K562 (cell line): ENCODE measurements around the gene PRDM10. TPM values are rescaled to one million over a fixed set of nuclear protein-coding genes. Genes with fewer than 3 reads are reported as not detected.
A peak's percentile ranks its signal among the peaks of the same experiment; 100 is the strongest.

Experiments used
- ARID1B ChIP-seq: fragments of 450-650 bp; IDR thresholded peaks from 2 replicates; pipeline ENCODE4 v1.6.1; 2016; ENCODE audit warnings: antibody characterized with exemption, mild to moderate bottlenecking, inconsistent platforms
- CBFA2T3 ChIP-seq: fragments of 450-650 bp; IDR thresholded peaks from 2 replicates; pipeline ENCODE4 v1.6.1; 2017
- COPS2 ChIP-seq: fragments of 450-650 bp; conservative IDR thresholded peaks from 2 replicates; pipeline ENCODE4 v1.6.1; 2016; ENCODE audit warnings: mild to moderate bottlenecking, moderate library complexity
- DPF2 ChIP-seq: fragments of 450-650 bp; IDR thresholded peaks from 2 replicates; pipeline ENCODE4 v1.6.1; 2016
- FOXK2 ChIP-seq, 2 experiments: fragments of 450-650 bp; IDR thresholded peaks in 1 of 2; conservative IDR thresholded peaks in 1 of 2; 2 replicates each; pipeline ENCODE4 v1.6.1; 2016; ENCODE audit warnings: low read depth in 2 of 2, mild to moderate bottlenecking in 1 of 2
- GABPB1 ChIP-seq: sonication (generic); formaldehyde crosslinking; IDR thresholded peaks from 2 replicates; pipeline ENCODE4 v1.8.0; 2022; ENCODE audit warnings: mild to moderate bottlenecking, missing genetic modification reagents
- GABPB2 ChIP-seq: fragments of 250-450 bp; sonication (Bioruptor Pico); conservative IDR thresholded peaks from 2 replicates; pipeline ENCODE4 v1.5.1; 2021; ENCODE audit warnings: mild to moderate bottlenecking
- HBP1 ChIP-seq: fragments of 450-650 bp; formaldehyde crosslinking; IDR thresholded peaks from 2 replicates; pipeline ENCODE4 v1.4.0; 2022; ENCODE audit warnings: missing genetic modification characterization
- MCM2 ChIP-seq: fragments of 450-650 bp; IDR thresholded peaks from 2 replicates; pipeline ENCODE4 v1.6.1; 2017; ENCODE audit warnings: low read depth, mild to moderate bottlenecking
- NFYB ChIP-seq: IDR thresholded peaks from 2 replicates; pipeline ENCODE4 v1.6.1; 2011; ENCODE audit warnings: mild to moderate bottlenecking, moderate library complexity; ENCODE audit not compliant: insufficient read length; ENCODE audit errors: extremely low read depth
- PHB ChIP-seq: fragments of 250-450 bp; sonication (Bioruptor Pico); IDR thresholded peaks from 2 replicates; pipeline ENCODE4 v1.5.0; 2021
- RBM15 ChIP-seq: fragments of 200-400 bp; formaldehyde crosslinking; IDR thresholded peaks from 2 replicates; pipeline ENCODE4 v1.6.1; 2018; ENCODE audit warnings: mild to moderate bottlenecking, low read length, moderate library complexity; ENCODE audit not compliant: insufficient read depth
- RBM17 ChIP-seq: fragments of 200-400 bp; formaldehyde crosslinking; IDR thresholded peaks from 2 replicates; pipeline ENCODE4 v1.6.1; 2017; ENCODE audit warnings: low read depth, mild to moderate bottlenecking, low read length, borderline replicate concordance
- SMARCE1 ChIP-seq: fragments of 450-650 bp; IDR thresholded peaks from 2 replicates; pipeline ENCODE4 v1.7.1; 2016; ENCODE audit warnings: mild to moderate bottlenecking
- THRA ChIP-seq: fragments of 450-650 bp; IDR thresholded peaks from 2 replicates; pipeline ENCODE4 v1.6.1; 2017; ENCODE audit warnings: mild to moderate bottlenecking, moderate library complexity
- ZNF384 ChIP-seq: IDR thresholded peaks from 2 replicates; pipeline ENCODE4 v1.6.1; 2012; ENCODE audit warnings: low read depth, low read length, improper control_type of control experiment
- ZNF395 ChIP-seq: fragments of 200-800 bp; sonication (Bioruptor generic); IDR thresholded peaks from 2 replicates; pipeline ENCODE4 v1.6.1; 2017; ENCODE audit warnings: missing genetic modification characterization, missing compliant biosample characterization
- ZNF785 ChIP-seq: fragments of 250-450 bp; sonication (Bioruptor Pico); IDR thresholded peaks from 2 replicates; pipeline ENCODE4 v1.4.0; 2020; ENCODE audit warnings: mild to moderate bottlenecking
- polyA plus RNA-seq, 8 experiments: library from polyadenylated mRNA; depleted of rRNA in 4 of 8; stranded (reverse) in 5 of 8; unstranded in 3 of 8; fragments of >200 nt; fragmentation: Nextera tagmentation in 2 of 8; fragmentation: Illumina TruSeq in 1 of 8; extraction: Ambion mirVana in 2 of 8; extraction: Trizol in 1 of 8; gene quantifications; 2 replicates each; pipeline versions ENCODE4 v1.2.1 to v1.2.3, GENCODE V29; 2011 to 2014; ENCODE audit warnings: inconsistent platforms in 1 of 8, missing spikeins in 1 of 8
- total RNA-seq, 7 experiments: library from RNA; depleted of rRNA in 6 of 7; stranded (reverse); fragments of >200 nt in 6 of 7; fragmentation: Illumina TruSeq in 2 of 7; extraction: Trizol in 2 of 7; gene quantifications; 2 replicates each; pipeline versions ENCODE4 v1.2.1 to v1.2.3, GENCODE V29; 2011 to 2021; ENCODE audit warnings: low replicate concordance in 1 of 7
- TF ChIP-seq, protein P1 (sequence below): fragments of 250-450 bp; sonication (Bioruptor Pico); IDR thresholded peaks from 2 replicates; pipeline ENCODE4 v1.4.0; 2020; ENCODE audit warnings: mild to moderate bottlenecking, moderate library complexity
- TF ChIP-seq, protein P2 (sequence below): fragments of 250-450 bp; sonication (Bioruptor Pico); IDR thresholded peaks from 2 replicates; pipeline ENCODE4 v1.5.0; 2021

The PRDM10 gene
- total and polyA plus RNA-seq, 9 of the 15 experiments (the other 6 are each of a cell fraction or from before 2014, with no cell fraction given) = 0.89 to 9.3 (median 4.5) TPM

DNA sequence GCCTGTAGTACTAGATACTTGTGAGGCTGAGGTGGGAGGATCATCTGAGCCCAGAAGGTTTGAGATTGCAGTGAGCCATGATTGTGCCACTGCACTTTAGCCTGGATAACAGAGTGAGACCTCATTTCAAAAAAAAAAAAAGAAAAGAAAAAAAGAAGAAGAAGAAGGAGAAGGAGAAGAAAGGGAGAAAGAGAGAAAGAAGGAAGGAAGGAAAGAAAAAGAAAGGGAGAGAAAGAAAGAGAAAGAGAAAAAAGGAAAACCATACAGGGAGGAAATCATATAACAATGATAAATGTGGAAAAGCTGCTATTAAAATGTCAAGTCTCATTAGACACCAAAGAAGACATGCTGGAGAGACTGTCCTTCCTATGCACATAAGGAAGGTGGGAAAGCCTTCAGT is 5.7 kb upstream of the PRDM10 start (continued):
- no peak for TF ChIP-seq HBP1
- TF ChIP-seq, protein P1, sequence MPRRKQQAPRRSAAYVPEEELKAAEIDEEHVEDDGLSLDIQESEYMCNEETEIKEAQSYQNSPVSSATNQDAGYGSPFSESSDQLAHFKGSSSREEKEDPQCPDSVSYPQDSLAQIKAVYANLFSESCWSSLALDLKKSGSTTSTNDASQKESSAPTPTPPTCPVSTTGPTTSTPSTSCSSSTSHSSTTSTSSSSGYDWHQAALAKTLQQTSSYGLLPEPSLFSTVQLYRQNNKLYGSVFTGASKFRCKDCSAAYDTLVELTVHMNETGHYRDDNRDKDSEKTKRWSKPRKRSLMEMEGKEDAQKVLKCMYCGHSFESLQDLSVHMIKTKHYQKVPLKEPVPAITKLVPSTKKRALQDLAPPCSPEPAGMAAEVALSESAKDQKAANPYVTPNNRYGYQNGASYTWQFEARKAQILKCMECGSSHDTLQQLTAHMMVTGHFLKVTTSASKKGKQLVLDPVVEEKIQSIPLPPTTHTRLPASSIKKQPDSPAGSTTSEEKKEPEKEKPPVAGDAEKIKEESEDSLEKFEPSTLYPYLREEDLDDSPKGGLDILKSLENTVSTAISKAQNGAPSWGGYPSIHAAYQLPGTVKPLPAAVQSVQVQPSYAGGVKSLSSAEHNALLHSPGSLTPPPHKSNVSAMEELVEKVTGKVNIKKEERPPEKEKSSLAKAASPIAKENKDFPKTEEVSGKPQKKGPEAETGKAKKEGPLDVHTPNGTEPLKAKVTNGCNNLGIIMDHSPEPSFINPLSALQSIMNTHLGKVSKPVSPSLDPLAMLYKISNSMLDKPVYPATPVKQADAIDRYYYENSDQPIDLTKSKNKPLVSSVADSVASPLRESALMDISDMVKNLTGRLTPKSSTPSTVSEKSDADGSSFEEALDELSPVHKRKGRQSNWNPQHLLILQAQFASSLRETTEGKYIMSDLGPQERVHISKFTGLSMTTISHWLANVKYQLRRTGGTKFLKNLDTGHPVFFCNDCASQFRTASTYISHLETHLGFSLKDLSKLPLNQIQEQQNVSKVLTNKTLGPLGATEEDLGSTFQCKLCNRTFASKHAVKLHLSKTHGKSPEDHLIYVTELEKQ (CRISPR knock-in tag) = no peak
- TF ChIP-seq MCM2 = no peak
- TF ChIP-seq RBM15 = no peak
- no peak for TF ChIP-seq NFYB
- TF ChIP-seq ZNF785 (CRISPR knock-in tag) = no peak
- no peak for TF ChIP-seq COPS2
- no peak for TF ChIP-seq ZNF395 (CRISPR knock-in tag)
- no peak for TF ChIP-seq GABPB1 (CRISPR knock-in tag)
- TF ChIP-seq ARID1B = no peak
- TF ChIP-seq SMARCE1 = peak; percentile 26; the same call in 1 of the 2 replicates
- no peak for TF ChIP-seq RBM17
- no peak for TF ChIP-seq THRA
- TF ChIP-seq, protein P2, sequence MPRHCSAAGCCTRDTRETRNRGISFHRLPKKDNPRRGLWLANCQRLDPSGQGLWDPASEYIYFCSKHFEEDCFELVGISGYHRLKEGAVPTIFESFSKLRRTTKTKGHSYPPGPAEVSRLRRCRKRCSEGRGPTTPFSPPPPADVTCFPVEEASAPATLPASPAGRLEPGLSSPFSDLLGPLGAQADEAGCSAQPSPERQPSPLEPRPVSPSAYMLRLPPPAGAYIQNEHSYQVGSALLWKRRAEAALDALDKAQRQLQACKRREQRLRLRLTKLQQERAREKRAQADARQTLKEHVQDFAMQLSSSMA = no peak
- TF ChIP-seq GABPB2 (CRISPR knock-in tag) = no peak
- no peak for TF ChIP-seq PHB (CRISPR knock-in tag)
- TF ChIP-seq CBFA2T3 = peak; percentile 62
- TF ChIP-seq DPF2 = peak; percentile 42; the same call in 1 of the 2 replicates
- no peak for TF ChIP-seq ZNF384
- 0 out of 4 replicates have a peak, but pooled peaks of 1 of the 2 experiments have one; percentile 12 for TF ChIP-seq FOXK2 (conservative IDR thresholded peaks at IDR 0.05 in 1 of 2, IDR thresholded peaks at IDR 0.05 in 1 of 2; ENCODE audit: low read depth in 2 of 2)
